ENCODE data around the gene NUTM2A. TPM values are rescaled to one million over a fixed set of nuclear protein-coding genes. Genes with fewer than 3 reads are reported as not detected.
A peak's percentile ranks its signal among the peaks of the same experiment; 100 is the strongest.
"Not testable (repeated sequence)": the region's sequence is repeated elsewhere in the genome, so short reads cannot be mapped to it uniquely, and the experiment has no call there.

Gene NUTM2A
- total RNA-seq, 2 experiments from 2014 or later, result 0.29 to 0.71 TPM

DNA sequence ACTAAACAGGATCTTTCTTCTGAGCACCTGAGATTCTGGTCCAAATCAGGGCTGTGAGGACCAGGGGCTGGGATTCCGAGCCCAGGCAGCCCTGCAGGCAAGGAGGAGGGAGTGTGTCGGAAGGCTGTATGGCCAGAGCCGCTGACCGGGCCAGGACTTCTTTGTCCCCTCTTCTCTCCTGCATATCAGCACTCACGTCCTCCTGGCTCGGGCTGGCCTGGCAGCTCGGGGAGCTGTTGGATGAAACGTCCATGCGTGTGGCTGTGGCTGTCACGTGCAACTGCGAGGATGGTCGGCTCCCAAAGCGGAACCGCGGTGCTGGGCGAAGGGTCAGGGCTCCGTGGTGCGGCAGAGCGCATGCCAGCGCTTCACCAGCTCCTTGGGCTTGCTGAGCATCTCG is 11.4 kb upstream of the NUTM2A start:
- H3K9me3 Mint-ChIP-seq (ENCODE audit: insufficient read depth); POLR2A ChIA-PET; H3K36me3 Mint-ChIP-seq (ENCODE audit: low read depth); H3K4me3 Mint-ChIP-seq; DNase-seq; CTCF ChIA-PET; H3K27me3 Mint-ChIP-seq (ENCODE audit: low read depth); ATAC-seq: not testable (repeated sequence)
- H3K4me1 Mint-ChIP-seq (ENCODE audit: low read depth), result peaks cover 25% of the 10 kb centered on the region
- H3K27ac Mint-ChIP-seq, result peak overlapping the region; percentile 37

DNA sequence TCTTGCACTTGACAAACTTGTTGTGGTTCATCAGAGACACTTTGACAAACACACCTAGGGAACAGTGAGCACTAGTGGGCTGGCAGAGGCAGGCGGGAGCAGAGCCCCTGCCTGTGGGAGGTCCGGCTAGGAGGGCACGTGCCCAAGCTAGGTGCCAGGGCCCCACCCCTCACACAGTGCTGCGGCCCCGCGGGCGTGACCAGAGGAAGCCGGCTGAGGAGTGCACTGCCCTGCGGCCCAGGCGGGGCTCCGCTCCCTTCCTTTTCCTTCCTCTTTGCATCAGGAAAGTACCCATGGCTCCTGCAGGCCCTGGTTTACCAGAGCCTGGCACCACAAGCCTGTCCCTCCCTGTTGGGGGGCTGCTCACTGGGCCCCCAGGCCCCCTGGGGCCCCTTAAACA is 9.1 kb upstream of the NUTM2A start:
- ATAC-seq; H3K4me3 Mint-ChIP-seq; H3K27ac Mint-ChIP-seq; H3K36me3 Mint-ChIP-seq (ENCODE audit: low read depth); CTCF ChIA-PET; DNase-seq; H3K27me3 Mint-ChIP-seq (ENCODE audit: low read depth); H3K9me3 Mint-ChIP-seq (ENCODE audit: insufficient read depth); POLR2A ChIA-PET: not testable (repeated sequence)
- H3K4me1 Mint-ChIP-seq (ENCODE audit: low read depth), result peaks cover 27% of the 10 kb centered on the region

DNA sequence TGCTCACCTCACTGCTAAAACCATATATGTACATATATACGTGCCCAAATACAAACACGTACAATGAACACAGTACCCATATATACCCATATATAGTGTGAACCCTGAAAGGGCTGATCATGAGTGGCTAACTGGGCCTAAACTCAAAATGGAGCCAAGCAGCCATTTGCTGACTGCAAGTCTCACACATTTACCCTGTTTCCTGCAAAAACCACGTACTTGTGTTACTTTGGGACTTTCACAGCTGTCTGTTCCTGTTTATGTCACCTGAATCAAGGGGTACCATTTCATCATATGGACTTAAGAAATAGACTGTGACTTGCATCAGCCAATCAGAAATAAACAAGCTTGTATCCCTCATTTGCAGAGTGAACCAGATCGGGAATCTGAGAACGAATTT is 5.9 kb upstream of the NUTM2A start:
- H3K27ac Mint-ChIP-seq; DNase-seq; H3K4me3 Mint-ChIP-seq; POLR2A ChIA-PET; H3K27me3 Mint-ChIP-seq (ENCODE audit: low read depth); H3K36me3 Mint-ChIP-seq (ENCODE audit: low read depth); H3K9me3 Mint-ChIP-seq (ENCODE audit: insufficient read depth); CTCF ChIA-PET: not testable (repeated sequence)
- H3K4me1 Mint-ChIP-seq (ENCODE audit: low read depth), result peaks cover 15% of the 10 kb centered on the region
- peak; percentile 62 for ATAC-seq

DNA sequence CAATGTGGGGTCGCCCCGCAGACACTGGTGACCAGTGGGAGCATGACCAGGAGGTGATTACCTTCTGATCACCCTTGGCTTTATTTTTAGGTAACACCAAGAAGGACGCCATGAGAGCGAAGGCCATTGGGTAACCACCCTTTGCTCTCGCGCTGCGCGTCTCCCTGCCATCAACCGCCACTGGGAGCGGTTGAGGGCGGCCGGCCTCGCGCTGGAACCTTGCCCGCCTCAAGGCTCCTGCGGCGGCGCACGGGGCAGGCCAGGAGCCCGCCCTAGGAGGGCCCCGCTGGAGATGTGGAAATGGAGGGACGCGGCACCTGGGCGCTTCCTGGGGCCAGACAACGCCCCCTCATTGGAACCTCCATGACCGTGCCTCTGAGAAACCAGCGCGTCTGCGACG is 2.5 kb upstream of the NUTM2A start:
- H3K4me3 Mint-ChIP-seq, result not testable (repeated sequence)

DNA sequence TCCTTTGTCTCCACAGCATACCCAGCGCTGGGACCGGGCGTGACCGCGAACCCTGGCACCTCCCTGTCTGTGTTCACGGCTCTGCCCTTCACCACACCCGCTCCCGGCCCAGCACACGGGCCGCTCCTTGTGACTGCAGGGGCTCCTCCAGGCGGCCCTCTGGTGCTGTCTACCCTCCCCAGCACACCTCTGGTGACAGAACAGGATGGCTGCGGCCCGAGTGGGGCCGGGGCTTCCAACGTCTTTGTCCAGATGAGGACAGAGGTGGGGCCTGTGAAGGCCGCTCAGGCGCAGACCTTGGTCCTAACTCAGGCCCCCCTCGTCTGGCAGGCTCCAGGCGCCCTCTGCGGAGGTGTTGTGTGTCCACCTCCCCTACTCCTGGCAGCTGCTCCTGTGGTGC is 3.0 kb downstream of the NUTM2A start:
- DNase-seq; H3K27me3 Mint-ChIP-seq (ENCODE audit: low read depth); H3K9me3 Mint-ChIP-seq (ENCODE audit: insufficient read depth); H3K4me1 Mint-ChIP-seq (ENCODE audit: low read depth); ATAC-seq; POLR2A ChIA-PET; CTCF ChIA-PET; H3K4me3 Mint-ChIP-seq; H3K27ac Mint-ChIP-seq; H3K36me3 Mint-ChIP-seq (ENCODE audit: low read depth): not testable (repeated sequence)

More for the DNA sequence above, 2.5 kb upstream of the NUTM2A start:
- ATAC-seq; H3K36me3 Mint-ChIP-seq (ENCODE audit: low read depth); CTCF ChIA-PET; H3K27me3 Mint-ChIP-seq (ENCODE audit: low read depth); DNase-seq; POLR2A ChIA-PET; H3K4me1 Mint-ChIP-seq (ENCODE audit: low read depth); H3K27ac Mint-ChIP-seq; H3K9me3 Mint-ChIP-seq (ENCODE audit: insufficient read depth): not testable (repeated sequence)

DNA sequence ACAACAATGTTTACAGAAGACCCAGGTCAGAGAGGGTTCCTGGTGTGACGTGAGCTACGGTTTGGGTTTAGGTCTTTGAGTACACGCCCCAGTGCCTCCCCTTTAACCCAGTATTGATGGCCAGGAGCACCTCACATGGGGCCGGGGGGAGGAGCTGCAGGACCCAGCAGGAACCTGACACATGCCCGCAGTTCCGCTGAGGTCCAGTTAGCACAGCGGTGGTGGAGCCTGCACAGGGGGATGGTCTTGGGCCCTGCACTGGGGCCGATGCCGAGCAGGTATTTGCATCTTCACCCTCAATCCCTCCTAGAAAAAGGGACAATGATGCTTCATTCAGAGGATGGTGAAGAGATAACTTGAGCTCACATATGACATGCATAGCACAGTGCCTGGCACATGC is 4.0 kb downstream of the NUTM2A start:
- H3K27ac Mint-ChIP-seq; H3K4me1 Mint-ChIP-seq (ENCODE audit: low read depth); DNase-seq; H3K9me3 Mint-ChIP-seq (ENCODE audit: insufficient read depth); H3K27me3 Mint-ChIP-seq (ENCODE audit: low read depth); H3K4me3 Mint-ChIP-seq; CTCF ChIA-PET; POLR2A ChIA-PET; ATAC-seq; H3K36me3 Mint-ChIP-seq (ENCODE audit: low read depth): not testable (repeated sequence)

DNA sequence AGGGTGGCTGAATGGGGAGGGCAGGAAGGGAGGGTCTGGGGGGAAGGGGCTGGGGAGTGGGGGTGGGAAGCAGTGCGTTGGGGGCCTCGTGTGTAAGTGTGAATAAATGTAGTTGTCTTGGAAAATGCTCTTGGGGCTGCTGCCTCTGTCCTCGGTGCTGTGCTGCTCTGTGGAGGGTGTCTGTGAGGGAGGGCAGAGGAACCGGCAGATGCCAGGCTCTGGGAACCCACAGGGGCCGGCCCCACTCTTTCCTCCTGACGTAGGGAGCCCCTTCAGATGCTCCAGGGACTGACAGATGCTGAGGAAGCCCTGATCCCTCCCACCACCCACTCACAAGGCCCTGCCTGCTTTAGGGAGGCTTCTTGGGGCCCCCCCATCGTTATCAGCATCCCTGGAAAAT is 9.6 kb downstream of the NUTM2A start:
- CTCF ChIA-PET, result not testable (repeated sequence)

DNA sequence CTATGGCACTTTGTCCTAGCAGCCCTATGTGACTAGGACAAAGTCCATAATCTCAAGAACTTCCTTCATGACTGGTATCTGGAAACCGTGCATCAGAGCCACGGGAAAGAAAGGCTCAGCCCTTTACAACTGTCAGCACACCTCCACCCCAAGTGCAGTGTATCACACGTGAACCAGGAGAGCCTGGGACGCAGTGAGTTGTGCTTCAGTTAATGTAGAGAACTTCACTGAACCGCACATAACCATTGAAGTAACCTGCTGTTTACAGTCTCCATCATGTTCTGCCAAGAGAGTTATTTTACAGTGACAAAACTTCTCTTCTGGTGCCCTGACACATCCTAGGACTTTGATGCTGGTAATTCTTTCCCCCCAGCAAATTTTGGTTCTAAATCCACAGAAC is 12.0 kb downstream of the NUTM2A start:
- H3K27ac Mint-ChIP-seq; DNase-seq; POLR2A ChIA-PET; H3K4me1 Mint-ChIP-seq (ENCODE audit: low read depth); CTCF ChIA-PET; H3K4me3 Mint-ChIP-seq; H3K27me3 Mint-ChIP-seq (ENCODE audit: low read depth); H3K9me3 Mint-ChIP-seq (ENCODE audit: insufficient read depth); H3K36me3 Mint-ChIP-seq (ENCODE audit: low read depth); ATAC-seq: not testable (repeated sequence)

More for the DNA sequence above, 9.6 kb downstream of the NUTM2A start:
- H3K27me3 Mint-ChIP-seq (ENCODE audit: low read depth); H3K9me3 Mint-ChIP-seq (ENCODE audit: insufficient read depth); H3K4me1 Mint-ChIP-seq (ENCODE audit: low read depth); H3K27ac Mint-ChIP-seq; H3K4me3 Mint-ChIP-seq; DNase-seq; ATAC-seq; H3K36me3 Mint-ChIP-seq (ENCODE audit: low read depth); POLR2A ChIA-PET: not testable (repeated sequence)

DNA sequence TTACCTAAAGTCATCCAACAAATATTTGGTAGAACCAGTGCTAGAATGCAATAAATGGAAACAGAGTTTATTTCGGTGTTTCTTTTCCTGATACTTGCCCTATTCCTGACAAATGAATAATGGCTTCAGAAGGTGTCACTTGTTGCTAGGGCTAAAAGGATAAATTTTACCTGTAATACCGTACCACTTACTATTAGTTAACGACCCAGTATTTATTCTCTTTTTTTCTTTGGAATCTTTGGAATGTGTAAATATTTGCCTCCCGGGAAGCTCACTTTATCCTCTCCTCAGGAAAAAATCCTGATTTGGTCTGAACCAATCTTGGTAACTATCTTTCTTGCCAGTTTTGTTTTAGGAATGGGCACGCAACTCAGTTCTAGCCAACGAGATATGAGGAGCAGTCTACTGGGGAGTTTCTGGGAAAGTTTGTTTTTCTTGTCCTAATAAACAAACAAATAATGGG is 14.1 kb downstream of the NUTM2A start:
- H3K9me3 Mint-ChIP-seq (ENCODE audit: insufficient read depth); H3K36me3 Mint-ChIP-seq (ENCODE audit: low read depth); CTCF ChIA-PET; ATAC-seq; H3K27ac Mint-ChIP-seq; H3K4me1 Mint-ChIP-seq (ENCODE audit: low read depth); POLR2A ChIA-PET; H3K4me3 Mint-ChIP-seq; DNase-seq; H3K27me3 Mint-ChIP-seq (ENCODE audit: low read depth): not testable (repeated sequence)

DNA sequence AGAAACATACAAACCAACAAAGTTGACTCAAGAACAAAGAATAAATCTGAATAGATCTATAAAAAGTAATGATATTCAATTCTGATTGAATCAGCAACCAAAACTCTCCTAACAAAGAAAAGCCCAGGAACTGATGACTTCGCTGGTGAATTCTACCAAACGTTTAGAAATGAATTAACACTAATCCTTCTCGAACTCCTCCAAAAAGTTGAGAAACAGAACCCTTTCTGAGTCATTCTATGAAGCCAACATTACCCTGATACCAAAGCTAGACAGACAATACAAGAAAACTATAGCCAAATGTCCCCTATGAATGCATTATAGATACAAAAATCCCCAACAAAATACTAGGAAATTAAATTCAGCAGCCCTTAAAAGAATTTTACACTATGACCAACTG is 16.9 kb downstream of the NUTM2A start:
- H3K27me3 Mint-ChIP-seq (ENCODE audit: low read depth); H3K36me3 Mint-ChIP-seq (ENCODE audit: low read depth); CTCF ChIA-PET; ATAC-seq; H3K4me1 Mint-ChIP-seq (ENCODE audit: low read depth); DNase-seq; H3K4me3 Mint-ChIP-seq; H3K27ac Mint-ChIP-seq; POLR2A ChIA-PET; H3K9me3 Mint-ChIP-seq (ENCODE audit: insufficient read depth): not testable (repeated sequence)

DNA sequence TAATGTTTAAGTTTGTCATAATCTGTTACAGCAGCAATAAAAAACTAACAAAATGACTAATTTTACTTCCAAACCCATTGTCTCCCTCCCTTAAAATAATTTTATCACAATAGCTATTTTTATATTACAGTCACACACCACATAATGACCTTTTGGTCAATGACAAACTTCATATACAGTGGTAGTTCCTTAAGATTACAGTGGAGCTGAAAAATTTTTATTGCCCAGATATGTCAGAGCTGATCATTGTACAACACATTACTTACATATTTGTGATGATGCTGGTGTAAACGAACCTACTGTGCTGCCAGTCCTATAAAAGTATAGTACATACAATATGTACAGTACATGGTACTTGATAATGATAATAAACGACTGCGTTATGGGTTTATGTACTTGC is 22.1 kb downstream of the NUTM2A start:
- POLR2A ChIA-PET; H3K27me3 Mint-ChIP-seq (ENCODE audit: low read depth); DNase-seq; H3K4me3 Mint-ChIP-seq; H3K9me3 Mint-ChIP-seq (ENCODE audit: insufficient read depth); H3K27ac Mint-ChIP-seq; H3K4me1 Mint-ChIP-seq (ENCODE audit: low read depth); ATAC-seq; H3K36me3 Mint-ChIP-seq (ENCODE audit: low read depth); CTCF ChIA-PET: not testable (repeated sequence)

DNA sequence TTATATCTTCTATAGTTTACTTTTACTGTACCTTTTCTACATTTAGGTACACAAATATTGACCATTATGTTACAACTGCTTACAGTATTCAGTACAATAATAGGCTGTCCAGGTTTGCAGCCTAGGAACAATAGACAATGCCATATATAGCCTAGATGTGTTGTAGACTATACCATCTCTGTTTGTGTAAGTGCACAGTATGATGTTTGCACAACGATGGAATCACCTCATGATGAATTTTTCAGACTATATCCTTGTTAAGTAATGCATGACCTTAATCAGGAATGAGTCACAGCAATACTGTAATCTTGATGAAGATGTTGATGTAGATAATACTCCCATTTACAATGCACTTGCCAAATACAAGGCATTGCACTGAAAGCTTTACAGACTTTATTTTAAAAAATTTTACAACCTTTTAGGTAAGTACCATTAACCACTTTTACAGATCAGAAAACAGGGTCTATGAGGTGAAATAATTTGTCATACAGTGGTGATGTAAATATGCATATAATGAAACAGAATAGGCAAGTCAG is 23.6 kb downstream of the NUTM2A start:
- DNase-seq, result not testable (repeated sequence)

DNA sequence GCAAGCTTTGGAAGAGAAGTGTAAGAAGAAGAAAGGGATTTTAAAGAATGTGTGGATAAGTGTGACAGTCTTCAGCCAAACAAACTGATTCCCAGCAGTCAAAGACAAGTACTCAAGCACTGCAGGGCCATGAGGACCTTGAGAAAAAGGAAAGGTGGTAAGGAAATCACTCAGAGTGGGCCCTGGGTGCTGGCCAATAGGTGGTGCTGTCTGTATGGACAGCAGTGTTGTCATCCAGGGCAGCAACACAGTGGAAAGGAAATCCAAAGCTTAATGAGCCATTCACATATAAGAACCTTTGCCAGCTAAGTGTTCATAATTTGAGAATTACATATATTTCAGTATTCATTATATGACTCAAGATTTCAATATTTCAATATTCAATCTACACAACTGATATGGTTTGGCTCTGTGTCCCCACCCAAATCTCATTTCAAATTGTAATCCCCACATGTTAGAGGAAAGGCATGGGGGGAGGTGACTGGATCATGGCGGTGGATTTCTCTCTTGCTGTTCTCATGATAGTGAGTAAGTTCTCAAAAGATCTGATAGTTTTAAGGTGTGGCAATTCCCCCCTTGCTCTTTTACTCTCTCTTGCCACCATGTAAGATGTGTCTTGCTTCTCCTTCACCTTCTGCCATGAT is 55.6 kb downstream of the NUTM2A start:
- H3K36me3 Mint-ChIP-seq (ENCODE audit: low read depth); H3K27me3 Mint-ChIP-seq (ENCODE audit: low read depth); POLR2A ChIA-PET; DNase-seq; CTCF ChIA-PET; H3K27ac Mint-ChIP-seq; H3K4me3 Mint-ChIP-seq; H3K9me3 Mint-ChIP-seq (ENCODE audit: insufficient read depth); H3K4me1 Mint-ChIP-seq (ENCODE audit: low read depth): not testable (repeated sequence)
- peak; percentile 51 for ATAC-seq

More for the DNA sequence above, 23.6 kb downstream of the NUTM2A start:
- H3K4me3 Mint-ChIP-seq; H3K27me3 Mint-ChIP-seq (ENCODE audit: low read depth); H3K27ac Mint-ChIP-seq; H3K4me1 Mint-ChIP-seq (ENCODE audit: low read depth); ATAC-seq; CTCF ChIA-PET; H3K36me3 Mint-ChIP-seq (ENCODE audit: low read depth); H3K9me3 Mint-ChIP-seq (ENCODE audit: insufficient read depth); POLR2A ChIA-PET: not testable (repeated sequence)
